Omental fat pad (tissue), 4 donors: ENCODE measurements around the gene SPN. TPM values are rescaled to one million over a fixed set of nuclear protein-coding genes. Genes with fewer than 3 reads are reported as not detected.
"Not testable (repeated sequence)": the region's sequence is repeated elsewhere in the genome, so short reads cannot be mapped to it uniquely, and the experiment has no call there.

Experiments
- ATAC-seq: fragments of 150-250 bp; one replicate; pipeline ENCODE4 v1.9.1; 2016; ENCODE audit warnings: mild to moderate bottlenecking, moderate library complexity; ENCODE audit not compliant: low FRiP score
- DNase-seq: peaks from one replicate; pipeline ENCODE4 v3.0.0-alpha.2; 2019; ENCODE audit warnings: low spot score
- CTCF ChIP-seq, 3 donors: fragments of 450-650 bp; IDR thresholded peaks; one replicate each; pipeline ENCODE4 v1.5.1; 2016 to 2017; ENCODE audit warnings: antibody characterized with exemption in 3 of 3, mild to moderate bottlenecking in 3 of 3, moderate library complexity in 2 of 3
- total RNA-seq, 4 donors: library from RNA; depleted of rRNA; stranded (reverse); fragments of >200 nt; gene quantifications; one replicate each; pipeline ENCODE4 v1.1.0, GENCODE V29; 2016

SPN gene
- 1 to 10 TPM in 3 of 4 donors, under 1 TPM in 1; 0.46 to 4.4 (median 1.1) TPM for total RNA-seq

- ATAC-seq (no peak), DNase-seq (no peak)
These were observed at the start of gene SPN for GRCh38 chr16:29663016-29663806. SPN (plus strand) TSS chr16:29663247; CDS start chr16:29663729, 482 bp downstream.

GRCh38 chr16:29613307-29614057 is 49.6 kb upstream of the SPN start:
- ATAC-seq: peak; percentile 74
- peak; percentile 54 for DNase-seq

More at GRCh38 chr16:29663016-29663806, at the start of gene SPN:
- no peak for TF ChIP-seq CTCF (IDR thresholded peaks at IDR 0.05)

GRCh38 chr16:29614691-29615314 is 48.2 kb upstream of the SPN start:
- not testable (repeated sequence) for ATAC-seq, DNase-seq

GRCh38 chr16:29616127-29616526 is 46.9 kb upstream of the SPN start:
- ATAC-seq, DNase-seq: not testable (repeated sequence)

GRCh38 chr16:29620591-29620990 is 42.5 kb upstream of the SPN start:
- not testable (repeated sequence) for DNase-seq

GRCh38 chr16:29622738-29623137 is 40.3 kb upstream of the SPN start:
- not testable (repeated sequence) for ATAC-seq

More at GRCh38 chr16:29620591-29620990, 42.5 kb upstream of the SPN start:
- ATAC-seq: not testable (repeated sequence)

GRCh38 chr16:29623253-29623652 is 39.8 kb upstream of the SPN start:
- DNase-seq, ATAC-seq: not testable (repeated sequence)

More at GRCh38 chr16:29622738-29623137, 40.3 kb upstream of the SPN start:
- DNase-seq: not testable (repeated sequence)

GRCh38 chr16:29625114-29625513 is 37.9 kb upstream of the SPN start:
- DNase-seq, ATAC-seq: not testable (repeated sequence)

- DNase-seq, ATAC-seq: not testable (repeated sequence)
These were observed 36.2 kb upstream of the SPN start for GRCh38 chr16:29626778-29627331.

- not testable (repeated sequence) for ATAC-seq, DNase-seq
These were observed 35.4 kb upstream of the SPN start for GRCh38 chr16:29627661-29628075.

GRCh38 chr16:29628707-29629106 is 34.3 kb upstream of the SPN start:
- ATAC-seq, DNase-seq: not testable (repeated sequence)

GRCh38 chr16:29629318-29629717 is 33.7 kb upstream of the SPN start:
- DNase-seq, ATAC-seq: not testable (repeated sequence)

- not testable (repeated sequence) for ATAC-seq, DNase-seq
These were observed 31.4 kb upstream of the SPN start for GRCh38 chr16:29631658-29632057.

- not testable (repeated sequence) for ATAC-seq, DNase-seq
These were observed 27.1 kb upstream of the SPN start for GRCh38 chr16:29635902-29636301.

GRCh38 chr16:29636368-29636767 is 26.7 kb upstream of the SPN start:
- not testable (repeated sequence) for ATAC-seq, DNase-seq

GRCh38 chr16:29638751-29639150 is 24.3 kb upstream of the SPN start:
- DNase-seq, ATAC-seq: not testable (repeated sequence)
